ENCODE measurements around the gene AUP1.

AUP1 gene

DNA sequence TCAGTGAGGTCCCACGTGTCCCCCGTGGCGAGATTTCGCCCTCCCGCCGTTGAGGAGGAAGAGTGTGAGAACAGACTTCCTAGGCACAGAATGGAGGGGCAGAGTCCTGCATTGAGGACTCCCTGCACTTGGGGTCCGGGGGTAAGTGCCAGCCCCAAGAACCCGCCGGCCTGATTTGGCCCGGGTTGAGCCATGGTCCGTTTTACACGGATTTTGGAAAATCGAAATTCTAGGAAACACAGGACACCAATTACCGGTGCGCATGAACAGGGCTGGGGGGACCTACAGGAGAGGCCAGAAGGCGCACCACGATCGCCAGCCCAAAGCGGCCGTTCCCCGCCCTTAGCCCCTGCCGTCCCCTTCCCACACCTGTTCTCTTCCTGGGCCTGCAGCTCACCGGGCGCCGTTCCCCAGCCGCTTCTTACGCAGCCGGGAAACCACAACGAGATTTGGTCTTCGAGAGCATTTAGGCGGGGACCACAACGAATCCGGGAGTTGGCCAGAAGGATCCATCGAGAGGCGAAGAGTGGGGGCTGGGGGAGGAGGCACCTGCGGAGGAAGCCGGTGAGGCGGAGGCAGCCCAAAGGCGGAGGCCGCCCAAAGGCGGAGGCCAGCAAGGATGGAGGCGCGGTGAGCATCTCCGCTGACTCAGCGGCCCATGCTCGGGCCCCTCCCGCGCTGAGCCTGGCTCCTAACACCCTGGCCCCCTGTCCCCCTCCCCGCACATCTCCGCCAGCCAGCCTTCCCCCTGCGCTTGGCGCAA, 15.7 kb downstream of the AUP1 start:
- no peak for DNase-seq (ENCODE audit: low spot score)

DNA sequence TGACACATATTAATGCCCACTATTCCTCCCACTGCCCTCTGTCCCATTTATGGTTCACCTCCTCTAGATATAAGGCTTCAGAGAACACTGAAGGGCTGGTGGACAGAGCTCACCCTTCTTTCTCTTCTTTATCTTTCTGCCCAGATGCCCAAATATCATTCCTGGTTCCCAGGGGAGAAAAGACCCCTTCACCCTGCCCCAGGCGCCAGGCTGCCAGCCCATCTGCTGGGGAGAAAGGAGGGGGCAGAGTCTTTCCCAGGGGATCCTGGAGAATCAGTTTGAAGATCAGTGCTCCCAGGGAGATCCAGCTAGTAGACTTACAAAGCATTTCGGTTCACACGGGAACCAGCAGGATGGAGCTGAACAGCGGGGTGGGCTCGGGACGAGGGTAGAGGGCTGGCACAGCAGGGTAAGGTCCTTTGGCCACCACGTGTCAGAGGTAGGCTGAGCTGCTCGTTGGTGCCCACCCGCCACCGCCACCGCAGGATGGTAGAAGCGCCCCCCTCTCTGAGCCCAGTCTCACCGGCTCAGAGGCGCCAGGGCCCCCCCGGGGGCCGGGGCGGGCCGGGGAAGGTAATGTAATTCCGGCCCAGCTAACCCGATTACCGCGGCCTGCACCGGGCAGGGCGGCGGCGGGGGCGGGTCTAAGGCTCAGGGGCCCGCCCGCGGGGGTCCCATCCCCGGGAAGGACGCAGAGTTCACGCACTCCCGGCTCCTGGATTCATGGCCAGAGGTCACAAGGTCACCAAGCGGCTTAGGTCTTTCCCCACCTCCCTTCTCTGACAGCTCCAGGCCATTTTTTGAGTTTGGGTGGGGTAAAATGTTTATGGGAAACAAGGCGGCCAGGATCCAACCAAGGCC, 16.5 kb downstream of the AUP1 start:
- no peak for DNase-seq (ENCODE audit: low spot score)

DNA sequence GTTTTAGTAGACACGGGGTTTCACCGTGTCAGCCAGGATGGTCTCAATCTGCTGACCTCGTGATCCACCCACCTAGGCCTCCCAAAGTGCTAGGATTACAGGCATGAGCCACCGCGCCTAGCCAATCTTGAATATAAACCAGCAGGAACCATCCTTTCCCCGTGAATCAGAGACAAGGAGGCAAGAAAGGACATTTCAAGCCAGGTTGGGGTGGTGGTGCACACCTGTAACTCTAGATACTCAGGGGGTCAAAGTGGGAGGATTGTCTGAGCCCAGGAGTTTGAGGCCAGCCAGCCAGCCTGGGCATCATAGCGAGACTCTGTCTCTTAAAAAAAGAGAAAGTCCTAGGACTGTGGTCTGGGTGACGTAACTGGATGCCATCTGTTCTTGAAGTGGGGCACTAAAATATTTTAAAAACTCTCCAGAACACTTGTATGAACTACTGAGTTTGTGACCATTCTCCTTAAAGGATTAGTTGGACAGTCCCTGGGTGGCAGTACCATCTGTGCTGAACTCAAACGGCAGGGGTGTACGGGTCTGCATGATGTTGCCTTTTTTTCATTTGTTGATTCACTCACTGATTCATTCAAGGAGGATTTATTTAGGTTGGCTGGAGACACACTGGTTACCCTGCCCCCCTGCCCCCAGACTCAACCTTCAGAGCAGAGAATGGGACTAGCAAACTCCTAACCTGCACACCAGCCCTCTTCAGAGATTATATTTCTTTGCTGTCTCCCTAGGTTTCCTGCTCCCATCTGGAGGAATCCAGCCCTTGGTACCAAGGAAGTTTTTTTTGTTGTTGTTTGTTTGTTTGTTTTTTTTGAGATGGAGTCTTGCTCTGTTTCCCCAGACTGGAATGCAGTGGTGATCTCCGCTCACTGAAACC, 18.2 kb downstream of the AUP1 start:
- no peak for DNase-seq (ENCODE audit: low spot score)

DNA sequence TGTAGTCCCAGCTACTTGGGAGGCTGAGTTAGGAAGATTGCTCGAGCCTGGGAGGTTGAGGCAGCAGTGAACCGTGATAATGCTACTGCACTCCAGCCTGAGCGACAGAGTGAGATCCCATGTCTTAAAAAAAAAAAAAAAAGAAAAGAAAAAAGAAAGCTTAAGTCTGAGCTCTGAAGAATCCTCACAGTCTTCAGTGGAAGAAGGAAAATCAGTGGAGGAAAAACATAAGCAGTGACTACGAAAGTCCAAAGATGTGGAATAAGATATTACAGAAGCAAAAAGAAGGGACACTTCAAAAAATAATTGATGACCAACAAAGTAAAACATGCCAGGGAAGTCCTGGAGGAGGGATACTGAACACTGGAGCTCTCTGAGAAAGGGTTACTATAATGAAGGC, 19.2 kb downstream of the AUP1 start:
- no peak for DNase-seq (ENCODE audit: low spot score)

DNA sequence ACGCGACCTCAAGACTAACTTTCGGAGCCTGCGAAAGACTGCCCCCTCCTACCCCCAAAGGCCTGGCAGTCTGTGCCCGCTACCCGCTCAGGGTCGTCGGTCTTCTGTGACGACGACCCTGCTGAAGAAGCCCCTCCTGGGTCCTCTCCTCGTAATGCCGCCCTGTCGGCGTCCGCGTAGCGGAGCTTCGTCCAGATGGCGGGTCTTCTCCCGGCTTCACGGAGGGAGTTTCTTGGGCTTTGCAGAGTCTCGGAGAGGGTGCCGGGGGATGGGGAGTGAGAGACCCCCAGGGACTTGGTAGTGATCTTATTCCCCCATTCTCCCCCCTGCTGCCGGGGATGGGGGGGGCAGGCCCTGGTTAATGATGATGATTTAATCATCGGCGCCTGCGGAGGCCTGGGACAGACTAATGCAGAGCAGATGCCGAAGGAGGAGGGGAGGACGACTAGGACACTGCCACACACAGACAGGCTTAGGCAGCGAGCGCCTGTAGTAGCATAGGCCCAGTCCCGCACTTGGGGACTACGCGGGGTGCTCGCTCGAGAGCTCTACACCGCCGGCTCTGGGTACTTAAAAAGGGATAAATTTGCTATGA, 21.5 kb downstream of the AUP1 start:
- DNase-seq (ENCODE audit: low spot score) = no peak

DNA sequence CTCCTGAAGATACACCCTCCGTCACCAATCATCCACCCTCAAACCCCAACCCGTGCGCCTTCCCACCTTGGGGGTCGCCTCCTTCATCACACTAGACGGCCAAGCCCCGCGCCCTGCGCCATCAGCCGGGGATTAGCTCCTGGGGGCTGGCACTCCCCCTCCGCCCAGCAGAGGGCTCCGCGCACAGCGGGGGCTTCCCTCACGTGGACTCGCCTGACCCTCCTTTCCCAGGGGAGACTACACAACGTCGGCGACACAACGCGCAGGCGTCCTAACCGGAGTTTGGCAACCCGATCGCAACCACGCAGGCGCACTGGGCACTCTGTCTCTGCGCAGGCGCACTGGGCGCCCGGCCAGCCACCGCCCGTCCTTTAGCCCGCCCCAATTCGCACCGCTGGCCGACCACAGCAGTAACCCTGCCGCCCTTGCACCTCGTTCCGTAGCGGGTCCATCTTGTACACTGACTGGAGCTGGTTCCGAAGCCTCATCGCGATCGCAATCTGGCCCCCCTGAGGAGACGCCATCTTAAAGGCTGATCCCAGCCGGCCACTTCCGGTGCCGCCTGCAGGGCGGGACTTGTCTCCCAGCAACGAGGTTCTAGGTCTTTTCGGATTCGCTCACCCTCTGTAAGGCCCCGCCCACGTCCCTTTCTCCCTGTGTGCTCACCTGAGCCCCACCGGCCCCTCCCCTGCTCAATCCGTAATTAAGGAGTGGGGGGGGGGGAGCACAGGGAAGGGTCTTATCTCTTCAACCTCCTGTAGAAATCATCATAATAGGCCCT, 22.2 kb downstream of the AUP1 start, which contains the start of gene PCGF1:
Gene PCGF1, minus strand, starts transcription at position 551 of the 781 bp plus-strand sequence. Its CDS starts 27 bp downstream, at position 524.
- DNase-seq (ENCODE audit: low spot score) = peak; percentile 98

DNA sequence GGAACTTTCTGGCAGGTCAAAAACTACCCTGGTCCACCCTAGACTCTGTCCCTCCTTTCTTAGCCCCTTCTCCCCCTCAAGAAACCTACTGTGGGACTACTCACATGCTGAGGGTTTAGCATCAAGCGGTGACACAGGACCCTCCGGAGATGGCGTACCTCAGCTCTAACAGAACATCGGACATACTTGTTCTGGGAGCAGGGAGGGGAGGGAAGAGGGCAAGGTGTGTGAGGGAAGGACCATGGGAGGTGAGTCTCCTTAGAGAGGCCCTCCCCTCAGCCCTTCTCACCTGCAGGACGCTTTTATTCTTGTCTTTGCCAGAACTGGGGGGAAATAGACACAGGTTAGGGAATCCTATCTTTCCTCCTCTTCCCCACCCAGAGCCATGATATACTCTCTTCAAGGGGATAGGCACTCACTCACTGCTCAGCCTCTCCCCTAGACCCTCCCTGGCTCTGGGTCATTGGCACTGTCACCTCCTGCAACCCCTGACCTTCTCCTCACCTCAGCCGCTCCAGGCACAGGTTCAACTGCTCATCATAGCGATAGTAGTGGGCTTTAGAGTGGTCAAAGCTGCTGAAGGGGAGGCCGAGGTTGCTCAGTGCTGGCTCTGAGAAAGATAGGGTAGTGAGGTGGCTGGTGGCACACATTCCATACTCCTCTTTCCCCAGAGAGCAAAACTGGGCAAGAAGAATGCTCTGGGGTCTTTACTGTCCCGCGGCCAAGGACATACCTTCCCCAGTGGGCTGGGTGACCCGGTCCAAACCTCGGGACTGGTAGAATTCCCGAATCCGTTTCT, 23.9 kb downstream of the AUP1 start:
- DNase-seq (ENCODE audit: low spot score) = no peak

DNA sequence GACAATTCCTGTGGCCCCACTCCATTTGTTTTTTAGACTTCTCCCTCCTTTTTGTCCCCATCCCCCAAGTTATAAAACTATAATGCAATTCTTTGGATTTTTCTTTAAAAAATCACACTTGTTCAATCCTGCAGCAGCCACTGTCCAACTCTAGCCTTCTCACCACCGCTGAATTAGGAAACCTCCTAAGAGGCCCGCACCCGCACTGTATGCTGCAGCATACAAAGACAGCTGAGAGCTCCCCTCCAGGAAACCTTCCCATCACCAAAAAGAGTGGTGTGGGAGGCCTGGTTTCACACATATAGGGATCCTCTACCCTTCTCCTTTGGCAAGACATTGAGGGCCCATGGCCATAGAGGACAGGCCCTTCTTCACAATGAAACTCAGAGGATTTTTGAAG, 24.9 kb downstream of the AUP1 start:
- DNase-seq (ENCODE audit: low spot score) = no peak

DNA sequence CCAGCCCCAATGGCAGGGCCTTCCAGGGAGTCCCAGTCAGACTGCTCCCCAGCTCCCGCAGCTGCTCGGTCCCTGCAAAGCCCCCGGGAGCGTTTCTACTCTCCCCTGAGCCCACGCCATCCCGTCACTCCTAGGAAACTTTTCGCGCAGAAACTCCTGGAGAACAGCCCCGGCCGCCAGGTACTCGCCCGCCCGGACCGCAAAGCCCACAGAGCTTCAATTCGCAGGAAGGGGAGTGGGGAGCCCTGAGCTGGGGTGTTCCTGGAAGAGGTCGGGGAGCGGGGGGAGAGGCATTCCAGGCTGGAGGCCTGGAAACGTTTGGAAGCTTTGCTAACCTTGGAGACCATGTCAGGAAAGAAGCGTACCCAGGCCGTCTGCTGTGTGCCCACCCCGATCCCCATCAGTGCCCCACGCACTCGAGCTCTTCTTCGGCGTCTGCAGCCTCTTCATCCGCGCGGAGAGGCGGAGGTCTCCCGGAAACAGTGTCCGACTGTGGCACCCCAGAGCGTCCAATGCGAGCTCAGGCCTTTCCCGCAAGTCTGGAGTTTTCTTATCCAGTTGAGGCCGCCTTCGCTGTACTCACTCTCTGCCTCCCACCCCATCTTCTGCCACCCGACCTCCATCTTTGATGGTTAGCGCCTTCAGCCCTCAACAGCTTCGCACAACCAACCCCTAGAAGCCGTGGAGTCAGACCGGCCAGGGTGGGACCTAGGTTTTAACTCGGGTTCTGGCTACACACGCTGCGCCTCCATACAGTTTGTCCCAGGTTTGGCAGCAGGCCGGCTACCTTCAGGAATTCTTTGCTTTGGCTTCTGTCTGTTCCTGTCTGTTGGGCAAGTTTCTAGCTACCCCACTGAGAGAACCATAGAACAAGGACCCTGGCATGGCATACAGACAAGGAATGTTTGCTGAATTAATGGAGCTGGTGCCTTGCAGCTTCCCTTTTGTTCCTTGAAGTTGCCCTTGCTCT, 25.7 kb downstream of the AUP1 start:
- no peak for DNase-seq (ENCODE audit: low spot score)

DNA sequence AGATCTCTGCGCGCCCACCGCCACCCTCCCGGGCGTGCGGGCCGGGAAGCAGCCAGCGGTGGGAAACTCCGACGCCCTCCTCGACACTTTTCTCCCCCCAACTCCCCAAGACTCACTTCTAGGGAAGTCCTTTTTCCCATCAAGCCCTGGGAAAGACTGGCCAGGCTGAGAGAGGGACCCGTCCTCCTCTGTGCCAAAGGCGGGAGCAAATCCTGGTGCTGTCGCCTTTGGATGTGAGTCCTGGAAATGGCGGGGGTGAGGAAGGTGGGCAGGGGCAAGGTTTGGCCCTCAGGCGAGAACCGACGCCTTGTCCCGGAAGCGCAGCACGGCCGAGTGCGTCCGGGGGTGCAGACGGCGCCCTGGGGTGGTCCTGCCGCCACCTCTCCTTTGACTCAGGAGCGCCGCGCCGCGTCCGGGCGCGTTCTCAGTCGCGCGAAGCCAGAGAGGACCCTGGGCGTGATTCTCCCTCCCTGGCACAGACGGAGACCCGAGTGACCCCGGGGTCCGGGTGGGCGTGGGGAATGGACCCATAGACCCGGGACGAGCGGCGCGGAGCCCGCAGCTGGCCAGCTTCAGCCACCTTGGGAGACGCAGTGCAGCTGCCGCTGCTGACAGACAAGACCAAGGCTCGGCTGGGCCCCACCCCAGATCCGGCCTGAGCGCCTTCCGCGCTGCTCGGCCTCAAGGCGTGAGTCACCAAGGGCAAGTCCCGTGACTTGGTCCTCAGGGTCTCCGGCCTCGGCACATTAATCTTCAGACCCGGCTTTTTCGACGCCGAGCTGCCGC, 26.6 kb downstream of the AUP1 start:
- DNase-seq (ENCODE audit: low spot score) = peak; percentile 74

DNA sequence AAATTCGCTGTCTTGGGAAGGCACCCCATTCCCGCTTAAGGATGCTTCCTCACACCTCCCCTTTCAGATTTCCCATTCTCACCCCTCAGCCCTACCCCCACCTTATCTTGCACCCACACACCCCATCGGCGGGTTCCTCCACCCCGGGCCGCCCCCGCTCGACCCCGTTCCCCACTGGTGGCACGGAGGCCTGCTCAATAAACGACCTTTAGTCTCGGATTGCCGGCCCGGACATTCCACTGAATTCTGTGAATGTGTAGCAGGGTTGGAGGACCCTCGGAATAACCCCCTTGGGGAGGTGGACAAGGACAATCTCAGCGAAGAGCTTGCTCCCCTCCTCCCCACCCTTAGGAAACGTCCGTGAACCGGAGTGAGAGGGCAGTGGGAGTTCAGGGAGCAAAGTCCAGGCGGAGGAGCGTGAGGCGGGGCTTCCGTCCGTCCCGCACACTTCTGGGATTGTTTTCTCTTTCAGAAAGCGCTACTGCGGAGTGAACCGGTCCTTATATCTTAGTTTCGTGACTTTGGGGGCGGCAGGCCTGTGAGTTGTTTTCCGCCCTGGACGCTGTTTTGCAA, 27.3 kb downstream of the AUP1 start:
- DNase-seq (ENCODE audit: low spot score) = no peak

DNA sequence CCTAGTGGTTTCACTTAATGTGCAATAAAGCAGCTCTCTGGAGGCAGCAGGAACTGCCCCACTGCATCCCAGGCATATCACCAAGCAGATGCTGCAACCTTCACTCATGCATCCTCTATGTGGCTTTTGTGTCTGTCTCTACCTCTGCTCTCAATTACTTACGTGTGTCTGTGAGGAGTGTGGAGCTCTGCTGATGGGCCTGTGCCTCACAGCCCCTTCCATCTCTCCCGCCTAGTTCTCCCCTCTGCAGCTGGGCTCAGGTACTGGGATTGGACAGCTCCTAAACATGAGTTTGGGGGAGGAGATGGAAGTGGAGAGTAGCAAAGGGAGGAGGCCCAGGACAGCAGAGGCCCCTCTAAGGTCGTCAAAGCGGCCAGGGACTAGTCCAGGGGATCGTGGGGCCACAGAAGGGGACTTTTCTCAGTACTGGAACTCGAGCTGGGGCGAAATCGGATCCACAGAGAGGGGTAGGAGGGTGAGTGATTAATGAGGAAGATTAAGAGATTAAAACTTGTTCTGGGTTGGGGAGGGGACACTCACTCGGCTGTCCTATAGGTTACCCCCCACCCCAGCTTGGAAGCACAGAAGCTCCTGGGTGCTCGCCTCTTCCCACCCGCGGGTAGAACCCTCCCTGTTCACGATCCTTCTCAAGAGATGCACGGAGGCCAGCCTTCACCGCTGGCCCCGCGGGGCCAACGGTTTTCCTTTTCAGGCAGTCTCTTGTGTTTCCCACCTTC, 28.0 kb downstream of the AUP1 start:
- DNase-seq (ENCODE audit: low spot score) = no peak

DNA sequence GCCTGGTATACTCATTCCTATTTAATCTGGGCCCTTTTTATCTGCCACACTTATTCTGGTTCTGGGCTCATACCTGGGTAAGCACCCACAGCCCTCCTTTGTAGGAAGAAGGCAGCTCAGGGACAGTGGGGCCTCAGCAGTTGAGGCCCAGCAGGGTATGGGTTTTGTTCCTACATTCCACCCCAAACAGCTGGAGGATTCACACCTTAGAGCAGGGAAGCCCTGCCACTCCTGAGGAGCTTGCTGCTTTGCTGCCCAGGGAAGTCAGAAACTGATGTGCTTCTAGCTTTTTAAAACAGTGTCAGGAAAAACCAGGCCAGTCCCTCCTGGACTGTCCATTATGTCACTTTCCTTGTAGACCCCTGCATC, 28.9 kb downstream of the AUP1 start:
- DNase-seq (ENCODE audit: low spot score) = no peak

DNA sequence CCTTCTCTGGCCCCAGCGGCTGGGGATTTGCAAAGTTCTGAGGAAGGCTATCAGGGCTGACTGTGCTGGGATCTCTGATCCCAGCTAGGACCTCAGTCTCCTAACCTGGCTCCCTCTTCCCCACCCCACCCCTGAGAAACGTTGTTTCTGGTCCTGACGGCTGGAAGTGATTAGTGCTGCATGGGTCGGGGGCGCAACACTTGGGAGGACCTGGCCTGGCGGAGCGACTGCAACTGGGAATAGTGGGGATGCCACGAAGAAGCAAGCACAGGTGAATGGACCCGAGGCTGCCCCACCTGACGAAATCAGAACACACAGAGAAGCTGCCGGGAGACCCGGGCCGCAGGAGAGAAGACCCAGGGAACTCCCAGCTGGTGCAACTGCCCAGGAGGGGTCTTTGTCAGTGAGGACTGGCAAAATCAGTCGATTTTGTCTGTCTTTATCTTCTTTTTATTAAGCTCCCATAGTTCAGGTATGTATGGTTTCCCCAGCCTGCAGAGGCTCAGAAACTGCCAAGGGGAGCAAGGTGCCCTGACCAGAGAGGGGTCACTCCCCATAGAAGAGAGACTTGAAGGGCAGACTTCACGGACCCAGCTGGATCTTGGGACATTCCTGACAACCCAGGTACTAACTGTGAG, 29.4 kb downstream of the AUP1 start:
- DNase-seq (ENCODE audit: low spot score) = no peak

DNA sequence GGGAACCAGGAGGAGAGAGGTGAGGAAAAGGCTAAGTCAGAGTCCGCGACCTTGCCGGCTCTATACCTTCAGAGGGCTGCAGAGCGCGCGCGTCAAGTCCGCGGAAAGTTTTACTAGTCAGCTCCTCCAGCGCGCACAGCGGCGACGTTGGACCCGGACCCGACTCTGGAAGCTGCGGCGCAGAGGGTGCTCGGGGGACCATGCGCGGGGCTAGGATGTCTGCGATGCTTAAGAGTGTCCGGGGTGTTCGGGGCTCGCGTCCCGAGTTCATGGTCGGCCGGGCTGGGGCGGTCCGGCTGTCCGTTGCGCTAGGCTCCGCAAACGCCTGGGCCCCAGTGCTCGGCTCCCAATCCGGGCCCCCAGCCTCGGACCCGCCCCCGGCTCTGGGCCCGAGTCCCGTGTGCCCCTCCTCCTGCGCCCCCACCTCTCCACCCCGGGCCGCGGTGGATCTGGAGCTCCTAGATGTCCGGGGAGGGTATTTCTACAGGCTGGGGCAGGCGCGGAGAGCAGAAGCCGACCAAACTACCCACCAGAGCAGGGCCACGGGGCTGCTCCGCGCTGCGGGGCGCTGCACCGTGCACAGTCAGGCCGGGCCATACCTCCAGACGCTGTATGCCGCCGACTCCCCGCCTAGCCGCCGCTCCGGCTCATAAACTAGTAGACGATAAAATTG, 30.1 kb downstream of the AUP1 start, which contains the start of gene LBX2:
Gene LBX2, minus strand, starts transcription at position 337 of the 673 bp plus-strand sequence. Its CDS starts 66 bp downstream, at position 271.
- no peak for DNase-seq (ENCODE audit: low spot score)

Data from activated CD4-positive, alpha-beta T cell treated with anti-CD3 and anti-CD28 coated beads, Interleukin-2, Interleukin-4, amounts not matched to agents 100 ng/mL and 50 ng/mL, durations not matched to agents 16 hours and 8 hours (primary cell).